IPS-NIHi7 (cell line): ENCODE measurements around the gene STN1.

Experiments used
- DNase-seq: peaks from one replicate; pipeline ENCODE4 v3.0.0; 2012; ENCODE audit warnings: mixed read lengths; ENCODE audit errors: extremely low spot score

The STN1 gene

DNA sequence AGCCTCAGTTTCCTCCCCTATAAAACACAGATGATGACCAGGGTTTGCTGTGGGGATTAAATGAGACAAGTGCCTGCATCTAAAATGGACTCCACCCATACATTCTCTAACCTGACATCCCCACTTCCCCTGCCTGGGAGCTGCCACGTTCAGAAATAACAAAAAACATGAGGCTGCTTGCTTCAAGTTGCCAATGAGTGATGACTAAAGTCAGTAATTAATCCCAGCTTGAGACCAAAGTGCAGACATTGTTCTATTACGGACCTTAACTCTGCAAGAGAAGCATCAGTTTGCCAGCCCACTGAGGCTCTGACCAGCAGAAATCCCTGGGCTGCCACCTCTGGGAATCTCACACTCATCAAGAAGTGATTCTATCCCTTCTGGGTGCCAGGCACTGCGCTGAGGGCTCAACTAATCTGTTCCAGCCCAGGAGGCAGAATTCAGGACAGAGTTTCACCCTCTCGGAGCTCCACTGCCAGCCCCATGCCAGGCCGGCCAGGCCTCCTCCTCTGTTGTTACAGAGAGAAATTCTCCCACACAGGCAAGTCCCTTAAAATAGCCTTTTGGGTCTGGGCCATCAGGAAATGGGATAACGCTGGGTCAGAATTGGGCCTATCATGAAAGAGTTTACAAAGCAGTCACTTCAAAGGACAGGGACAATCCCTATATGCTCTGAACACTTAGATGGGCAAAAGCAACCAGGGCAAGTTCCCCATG is 74.0 kb downstream of the STN1 start:
- DNase-seq: no peak

DNA sequence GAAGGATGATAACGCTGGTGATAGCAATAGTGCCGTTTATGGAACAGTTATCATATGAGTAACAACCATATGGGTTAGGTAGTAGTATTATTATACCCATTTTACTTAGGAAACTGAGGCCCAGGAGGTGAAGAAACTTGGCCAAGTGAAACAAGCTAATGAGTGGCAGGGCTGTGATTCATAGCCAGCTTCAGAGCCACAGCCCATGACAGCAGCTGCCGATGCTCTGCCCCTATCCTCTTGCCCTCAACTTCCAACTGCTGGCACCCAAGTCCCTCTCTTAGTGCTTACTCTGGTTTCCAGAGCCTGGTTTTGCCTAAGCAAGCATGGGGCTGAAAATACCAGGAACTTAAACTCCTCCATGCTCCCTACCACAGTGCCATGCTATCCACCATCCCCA is 74.9 kb downstream of the STN1 start:
- no peak for DNase-seq

DNA sequence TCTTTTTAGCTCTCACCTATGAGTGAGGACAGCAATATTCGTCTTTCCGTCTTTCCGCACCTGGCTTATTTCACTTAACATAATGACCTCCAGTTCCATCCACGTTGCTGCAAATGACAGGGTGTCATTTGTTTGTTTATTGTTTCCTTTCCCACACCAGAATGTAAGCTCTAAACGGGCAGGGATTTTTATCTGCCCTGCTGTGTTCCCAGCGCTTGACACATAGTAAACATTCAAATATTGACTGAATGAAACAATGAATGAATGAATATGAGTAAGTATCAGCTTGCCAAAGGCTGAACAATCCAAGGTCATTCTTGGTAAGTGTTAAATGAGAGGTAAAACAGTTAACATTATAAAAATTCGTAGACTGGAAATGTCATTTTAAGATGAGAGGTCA is 75.4 kb downstream of the STN1 start:
- DNase-seq: no peak

DNA sequence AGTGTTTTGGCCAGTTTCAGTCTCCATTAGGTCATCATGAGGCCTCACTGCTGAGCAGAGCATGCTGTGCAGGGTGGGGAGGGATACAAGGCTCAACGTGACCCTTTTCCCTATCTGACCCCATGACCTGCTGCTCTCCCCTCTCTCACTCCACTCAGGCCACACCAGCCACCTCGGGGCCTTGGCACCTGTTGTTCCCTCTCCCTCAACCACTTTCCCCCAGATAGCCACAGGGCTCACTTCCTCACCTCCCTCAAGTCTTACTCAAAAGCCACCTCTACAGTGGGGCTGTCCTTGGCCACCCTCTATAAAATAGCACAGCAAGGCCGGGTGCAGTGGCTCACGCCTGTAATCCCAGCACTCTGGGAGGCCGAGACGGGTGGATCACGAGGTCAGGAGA is 76.5 kb downstream of the STN1 start:
- no peak for DNase-seq

DNA sequence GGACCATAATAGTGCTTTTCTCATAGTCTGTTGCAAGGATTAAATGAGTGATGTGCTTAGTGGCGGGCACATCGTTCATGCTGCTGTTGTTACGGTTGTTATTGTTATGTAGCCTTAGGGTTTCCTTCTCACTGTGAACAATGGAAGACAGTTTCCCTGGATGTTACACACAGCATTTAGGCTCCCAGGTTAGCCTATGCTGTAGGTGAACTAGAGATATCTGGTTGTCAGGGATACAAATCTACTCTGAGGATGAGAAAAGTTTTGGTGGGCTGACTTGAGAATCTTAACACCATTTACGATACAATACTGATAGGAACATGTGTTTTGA is 77.3 kb downstream of the STN1 start:
- no peak for DNase-seq

DNA sequence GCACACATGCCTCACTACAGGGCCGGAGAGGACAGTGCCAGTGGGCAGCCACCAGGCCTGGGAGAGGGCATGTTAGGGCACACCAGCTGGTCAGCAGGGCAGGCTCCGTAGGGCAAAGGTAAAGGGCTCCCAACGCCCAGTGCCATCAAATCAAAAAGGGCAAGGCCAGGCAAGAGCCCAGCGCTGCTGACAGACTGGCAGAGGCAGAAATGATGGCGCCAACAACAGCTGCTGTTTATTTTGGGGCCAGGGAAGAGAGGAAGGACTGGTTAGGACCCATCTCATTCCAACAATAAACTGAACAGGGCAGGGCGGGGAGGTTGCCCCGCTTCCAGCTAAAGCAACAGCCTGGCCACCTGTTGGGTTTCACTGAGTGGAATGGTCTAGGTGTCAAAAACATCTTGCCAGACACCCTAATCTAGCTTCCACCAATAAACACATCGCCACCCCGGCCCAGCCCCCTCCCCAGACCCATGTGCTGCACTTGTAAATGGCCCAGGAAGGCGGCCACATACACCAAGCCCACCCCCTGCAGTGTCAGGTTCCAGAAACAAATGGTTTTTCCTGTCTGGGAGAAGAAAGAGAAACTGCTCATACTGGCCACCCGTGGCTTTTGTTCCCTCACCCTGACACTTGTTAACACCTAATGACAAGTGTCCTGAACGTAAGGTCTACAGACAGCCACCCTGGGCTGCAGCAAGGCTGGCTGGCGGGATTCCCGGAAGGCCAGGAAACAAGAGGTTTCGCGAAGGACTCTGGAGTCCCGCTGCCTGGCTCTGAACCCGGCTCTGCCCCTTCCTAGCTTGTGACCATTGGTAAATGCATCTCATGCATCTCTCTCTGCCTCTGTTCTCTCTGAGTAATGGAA is 77.9 kb downstream of the STN1 start:
- DNase-seq: peak; percentile 58

DNA sequence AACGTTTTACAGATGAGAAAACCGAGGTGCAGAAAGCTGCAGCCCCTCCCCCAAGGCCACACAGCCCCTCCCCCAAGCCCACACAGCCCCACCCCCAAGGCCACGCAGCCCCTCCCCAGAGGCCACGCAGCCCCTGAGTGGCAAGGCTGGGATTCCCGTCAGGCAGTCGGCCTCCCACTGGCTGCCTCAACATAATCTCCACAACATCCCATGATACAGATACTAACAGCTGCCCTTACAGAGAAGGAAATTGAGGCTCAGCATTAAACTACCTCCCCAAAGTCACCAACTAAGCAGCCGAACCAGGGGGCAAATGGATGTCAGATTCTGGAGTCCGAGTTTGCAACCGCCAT is 78.5 kb downstream of the STN1 start:
- no peak for DNase-seq

DNA sequence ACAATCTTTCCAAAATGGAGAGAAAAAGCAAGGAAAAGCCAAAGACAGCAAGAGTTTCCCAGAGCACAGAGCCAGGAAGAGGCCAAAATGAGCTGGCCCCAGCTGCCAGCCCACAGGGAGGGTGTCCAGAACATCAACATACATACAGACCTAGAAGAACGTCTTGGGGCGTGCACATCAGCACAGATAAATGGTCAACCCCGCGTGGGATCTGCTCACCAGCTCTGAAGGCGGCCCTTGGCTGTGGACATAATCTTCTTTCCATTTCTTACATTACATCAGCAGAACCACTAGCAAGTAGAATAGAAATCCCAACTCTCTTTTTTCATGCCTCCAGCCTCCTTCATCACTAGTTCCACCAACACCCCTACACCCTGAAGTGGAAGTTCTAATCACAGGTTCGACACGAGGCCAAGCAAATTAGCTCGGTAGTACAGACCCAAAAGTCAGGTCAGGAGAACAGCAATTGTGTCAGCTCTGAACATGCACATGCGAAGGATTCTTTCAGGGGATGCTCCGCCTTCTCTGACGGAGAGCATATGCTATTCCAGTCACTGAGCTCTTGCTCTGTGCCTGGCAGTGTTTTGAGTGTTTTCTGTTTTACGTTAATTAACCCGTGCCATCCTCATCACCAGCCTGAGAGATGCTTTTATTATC is 79.0 kb downstream of the STN1 start:
- DNase-seq: no peak

DNA sequence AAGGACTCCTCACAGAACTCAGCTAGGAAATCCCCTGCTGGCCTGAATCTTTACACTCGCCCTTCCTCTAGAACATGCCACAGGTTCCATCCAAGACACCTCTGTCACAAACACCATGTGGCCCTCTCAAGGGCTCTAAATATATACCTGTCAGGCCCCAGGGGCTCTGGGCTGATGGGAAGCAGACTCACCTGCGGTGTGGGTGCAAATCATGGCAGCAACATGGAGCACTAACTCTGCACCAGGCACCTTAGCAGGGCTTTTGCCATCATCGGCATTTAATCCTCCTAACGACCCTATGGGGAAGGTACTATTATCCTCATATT is 80.0 kb downstream of the STN1 start:
- DNase-seq: no peak

DNA sequence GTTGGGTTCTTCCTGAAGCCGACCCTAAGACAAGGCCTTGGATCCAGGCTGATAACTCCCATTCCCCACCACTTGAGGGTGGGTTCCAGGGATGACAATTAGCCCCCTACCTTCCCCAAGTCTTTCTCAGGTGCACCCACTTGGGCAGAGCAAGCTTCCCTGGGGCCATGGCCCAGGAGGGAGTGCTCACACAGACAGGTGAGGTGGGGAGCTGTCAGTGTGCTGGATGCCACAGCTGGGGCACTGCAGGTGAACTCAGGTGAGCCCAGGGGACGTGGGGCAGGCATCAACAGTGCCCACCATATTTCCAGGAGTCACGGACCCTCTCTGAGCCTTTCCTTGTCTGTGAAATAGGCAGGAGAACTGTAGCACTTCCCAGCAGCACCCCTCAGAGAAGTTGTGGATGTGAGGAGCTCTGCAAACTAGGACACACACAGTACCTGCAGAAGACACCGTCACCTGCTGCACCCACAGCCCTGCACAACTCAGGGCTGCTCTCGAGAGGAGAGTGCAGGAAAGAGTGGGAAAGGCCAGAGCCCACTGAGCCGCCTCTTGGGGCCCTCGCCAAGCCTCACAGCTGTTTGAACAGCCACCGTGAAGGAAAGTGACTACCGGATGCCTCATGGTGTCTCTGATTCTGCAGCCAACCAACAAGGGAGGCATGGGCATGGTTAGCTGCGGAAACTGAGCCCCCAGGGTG is 80.5 kb downstream of the STN1 start:
- DNase-seq: no peak

DNA sequence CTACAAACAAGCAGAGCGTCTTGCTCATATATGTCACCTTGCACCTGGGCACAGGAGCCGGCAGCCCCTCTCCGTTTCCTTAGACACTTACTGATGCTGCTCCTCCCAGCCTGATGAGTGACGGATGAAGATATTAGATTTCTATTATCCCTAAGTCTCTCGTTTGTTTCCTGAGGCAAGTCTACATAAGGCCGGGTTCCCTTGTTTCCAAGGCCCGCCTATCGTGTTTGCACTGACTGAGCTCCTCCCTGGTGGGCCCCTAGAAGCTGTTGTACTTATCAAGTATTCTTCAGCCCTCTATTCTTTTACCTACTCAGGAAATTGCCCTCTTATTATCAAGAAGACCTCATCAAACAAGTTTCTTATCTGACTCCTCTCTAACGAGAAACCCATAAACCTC is 81.1 kb downstream of the STN1 start:
- DNase-seq: no peak

DNA sequence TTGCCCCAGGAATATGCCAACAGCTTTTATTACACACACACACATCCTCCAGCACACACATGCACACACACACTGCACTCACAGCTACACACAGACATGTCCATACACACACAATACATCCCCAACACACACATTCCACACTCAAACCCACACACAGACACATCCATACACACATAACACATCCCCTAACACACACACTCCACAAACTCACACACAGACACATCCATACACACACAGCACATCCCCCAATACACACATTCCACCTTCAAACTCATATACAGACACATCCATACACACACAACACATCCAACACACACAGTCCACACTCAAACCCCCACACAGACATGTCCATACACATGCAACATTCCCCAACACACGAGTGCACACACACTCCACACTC is 81.7 kb downstream of the STN1 start:
- DNase-seq: no peak

DNA sequence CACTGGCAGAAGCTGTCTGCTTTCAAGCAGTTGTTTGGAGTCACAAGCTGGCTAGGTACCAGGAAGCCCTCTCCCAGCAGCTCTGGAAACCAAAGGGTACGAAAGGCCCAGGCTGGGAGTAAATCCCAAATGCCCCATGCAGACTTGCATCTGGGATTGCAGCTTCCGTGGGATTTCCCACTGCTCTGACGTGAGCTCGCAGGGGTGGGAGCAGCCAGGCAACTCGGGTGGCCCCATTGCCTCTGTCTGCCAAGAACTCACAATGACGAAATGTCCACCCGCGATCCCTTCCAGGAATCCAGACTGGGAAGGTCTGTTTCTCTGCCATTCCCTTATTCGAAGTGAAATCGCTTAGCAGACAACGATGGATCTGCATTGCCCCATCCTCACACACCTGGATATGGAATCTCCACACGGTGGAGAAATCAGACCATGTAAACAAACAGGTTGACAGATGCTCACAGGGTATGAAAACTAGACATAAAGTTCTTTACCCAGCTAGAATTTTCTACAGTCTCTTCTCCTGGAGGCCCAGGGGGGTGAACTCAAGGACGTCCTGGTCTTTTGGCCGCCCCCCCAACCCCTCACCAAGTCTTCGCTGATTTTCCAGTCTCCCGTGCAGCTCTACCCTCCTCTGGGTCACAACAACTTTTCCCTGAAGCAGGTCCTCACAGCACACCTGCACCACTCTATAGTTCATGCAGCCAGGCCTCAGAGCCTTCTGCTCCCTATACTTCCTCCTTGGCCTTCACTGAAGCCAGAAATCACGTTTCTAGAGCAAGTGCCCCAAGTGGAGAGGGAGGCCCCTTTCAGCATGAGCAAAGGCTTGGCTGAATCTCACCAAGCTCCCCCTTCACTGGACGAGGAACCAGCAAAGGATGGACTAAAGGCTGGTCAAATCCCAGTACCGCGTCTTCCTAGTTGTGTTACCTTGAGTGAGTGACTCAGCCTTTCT is 82.6 kb downstream of the STN1 start:
- DNase-seq: no peak

DNA sequence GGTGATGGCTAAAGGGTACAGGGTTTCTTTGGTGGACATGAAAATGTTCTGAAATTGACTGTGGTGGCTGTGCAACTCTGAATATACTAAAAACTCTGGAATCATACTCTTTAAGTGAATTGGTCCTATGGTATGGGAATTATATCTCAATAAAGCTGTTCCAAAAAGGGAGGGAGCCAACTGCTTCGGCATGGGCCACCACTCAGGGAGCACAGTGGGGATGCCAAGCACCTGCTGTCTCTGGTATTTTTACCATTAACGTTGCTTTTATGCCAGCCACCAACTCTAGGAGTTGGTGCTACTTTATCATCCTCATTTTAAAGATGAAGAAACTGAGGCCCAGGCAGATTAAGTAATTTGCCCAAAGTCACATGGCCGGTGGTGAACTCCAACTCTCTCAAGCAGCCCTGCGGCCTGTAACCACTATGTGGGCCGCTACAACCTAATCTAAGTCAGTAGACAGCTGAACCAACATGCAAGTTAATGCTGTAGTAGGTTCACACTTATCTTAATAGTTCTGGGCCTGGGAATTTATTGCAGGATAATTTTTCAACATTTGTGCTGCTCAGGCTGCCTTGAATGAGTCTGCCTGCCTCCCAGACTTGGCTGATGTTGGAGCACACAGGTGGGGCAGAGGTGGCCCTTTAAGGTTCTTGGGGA is 83.4 kb downstream of the STN1 start:
- DNase-seq: no peak

DNA sequence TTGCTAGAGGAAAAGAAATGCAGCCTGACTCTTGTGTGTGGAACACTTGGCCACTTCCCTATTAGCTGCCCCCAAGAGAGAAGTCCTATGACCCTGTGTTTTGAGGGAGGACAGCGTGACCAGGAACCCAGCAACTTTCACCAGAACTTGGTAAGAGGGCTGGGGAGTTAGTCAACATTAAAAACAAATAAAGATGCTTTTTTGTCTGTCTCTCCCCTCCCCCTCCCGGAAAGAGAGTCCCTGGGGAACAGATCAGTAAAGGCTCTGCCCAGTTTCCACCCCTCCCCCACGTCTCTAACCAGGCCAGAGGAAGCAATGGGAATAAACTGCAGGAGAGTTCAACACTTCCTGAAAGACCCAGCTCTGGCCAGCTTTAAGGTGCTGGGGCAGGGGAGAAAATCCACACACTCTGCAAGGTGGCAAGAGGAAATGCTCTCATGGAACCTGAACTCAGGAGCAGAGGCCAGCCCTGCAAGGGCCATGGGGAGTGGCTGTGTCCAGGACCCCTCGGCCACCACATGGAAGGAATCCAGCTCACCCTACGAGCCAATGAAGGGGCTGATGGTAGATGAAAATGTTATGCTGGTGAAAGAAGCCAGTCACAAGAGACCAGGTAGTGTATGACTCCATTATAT is 84.1 kb downstream of the STN1 start:
- peak; percentile 69 for DNase-seq

DNA sequence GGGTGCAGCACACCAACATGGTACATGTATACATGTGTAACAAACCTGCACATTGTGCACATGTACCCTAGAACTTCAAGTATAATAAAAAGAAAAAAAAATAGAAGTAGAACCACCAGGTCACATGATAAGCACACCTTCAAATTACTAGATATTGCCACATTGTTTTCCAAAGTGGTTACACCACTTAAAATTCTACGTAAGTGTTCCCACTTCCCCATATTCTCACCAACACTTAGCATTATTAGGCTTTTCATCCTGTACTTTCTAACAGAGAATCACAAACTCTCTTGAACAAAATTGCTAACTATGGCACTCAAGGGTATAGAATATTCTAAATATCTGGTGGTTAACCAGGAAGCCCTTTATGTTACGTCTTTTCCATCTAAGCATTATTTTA is 85.2 kb downstream of the STN1 start:
- no peak for DNase-seq
